Testis (tissue), 3 donors: ENCODE data around the gene KLK15. TPM values are rescaled to one million over a fixed set of nuclear protein-coding genes. Genes with fewer than 3 reads are reported as not detected.

Source experiments
- DNase-seq: peaks from one replicate; pipeline ENCODE4 v3.0.0-alpha.2; 2019
- H3K27ac ChIP-seq, 2 donors: fragments of 200-600 bp; sonication (generic); one replicate each; pipeline ENCODE4 v1.5.1; 2019
- H3K27me3 ChIP-seq: fragments of 200-600 bp; sonication (generic); one replicate; pipeline ENCODE4 v1.5.1; 2019
- H3K36me3 ChIP-seq: fragments of 200-600 bp; sonication (generic); one replicate; pipeline ENCODE4 v1.5.1; 2017; ENCODE audit warnings: low read depth; ENCODE audit errors: missing control alignments
- H3K4me1 ChIP-seq: fragments of 200-600 bp; sonication (generic); one replicate; pipeline ENCODE4 v1.5.1; 2019
- H3K4me3 ChIP-seq, 2 donors: fragments of 200-600 bp; sonication (generic); one replicate each; pipeline ENCODE4 v1.5.1; 2017 to 2019
- H3K9me3 ChIP-seq: fragments of 200-600 bp; sonication (generic); one replicate; pipeline ENCODE4 v1.5.1; 2017
- CTCF ChIP-seq, 3 experiments: fragments of 450-650 bp in 2 of 3; fragments of 200-600 bp in 1 of 3; sonication (generic) in 1 of 3; IDR thresholded peaks; one replicate each; pipeline ENCODE4 v1.5.1; 2016 to 2019; ENCODE audit warnings: antibody characterized with exemption in 3 of 3, mild to moderate bottlenecking in 2 of 3, moderate library complexity in 1 of 3
- POLR2A ChIP-seq: fragments of 450-650 bp; IDR thresholded peaks from one replicate; pipeline ENCODE4 v1.6.1; 2017; ENCODE audit warnings: antibody characterized with exemption, mild to moderate bottlenecking, moderate library complexity
- WGBS, 2 donors: methylation state at CpG; one replicate each; pipeline ENCODE4 v1.1.5; 2018; 5-methylcytosine and 5-hydroxymethylcytosine counted together
- intact Hi-C: fragments of 100-400 bp; cut with DNase I; formaldehyde crosslinking; loops from one replicate; pipeline ENCODE4 v1.15.1; 2023; ENCODE audit warnings: low total_unique reads
- polyA plus RNA-seq: library from polyadenylated mRNA; stranded (reverse); fragments of 350-450 nt; fragmentation: Illumina TruSeq; extraction: RNeasy Lipid Tissue Mini Kit (QIAGEN cat#74804); gene quantifications from one replicate; pipeline ENCODE4 v1.2.3, GENCODE V29; 2014; ENCODE audit warnings: low read depth, low replicate concordance; ENCODE audit not compliant: insufficient read depth
- total RNA-seq, 2 donors: library from RNA; depleted of rRNA; stranded (reverse); fragments of >200 nt; gene quantifications; one replicate each; pipeline ENCODE4 v1.2.3, GENCODE V29; 2016

Gene KLK15
- total and polyA plus RNA-seq, 3 donors from 2014 or later: 5.5 to 9.0 (median 7.4) TPM

GRCh38 chr19:50780753-50781435 is 52.5 kb downstream of the KLK15 start:
- H3K36me3 ChIP-seq: no peaks in the 10 kb centered on the region
- no peaks in the 10 kb centered on the region for H3K4me1 ChIP-seq
- no peak overlapping the region for H3K27ac ChIP-seq
- no peak overlapping the region for H3K4me3 ChIP-seq
- TF ChIP-seq POLR2A (no peak), CTCF (IDR thresholded peaks at IDR 0.05) (no peak)
- DNase-seq: no peak
- H3K27me3 ChIP-seq: no peaks in the 10 kb centered on the region
- no peaks in the 10 kb centered on the region for H3K9me3 ChIP-seq
- intact Hi-C loops: no loop called here
- 60 to 65% methylated on average over 15 to 16 of the region's 16 CpGs for WGBS, 2 donors

GRCh38 chr19:50779504-50780457 is 53.6 kb downstream of the KLK15 start:
- TF ChIP-seq POLR2A: no peak
- TF ChIP-seq CTCF (IDR thresholded peaks at IDR 0.05): no peak
- H3K9me3 ChIP-seq: no peaks in the 10 kb centered on the region
- intact Hi-C loops: no loop called here
- WGBS, 2 donors: 20% methylated on average over 20 to 25 of the region's 25 CpGs
- no peaks in the 10 kb centered on the region for H3K4me1 ChIP-seq
- H3K27ac ChIP-seq: no peak overlapping the region
- no peaks in the 10 kb centered on the region for H3K27me3 ChIP-seq
- no peak for DNase-seq
- H3K4me3 ChIP-seq: no peak overlapping the region
- H3K36me3 ChIP-seq: no peaks in the 10 kb centered on the region

- 40 to 42% methylated on average over 7 of the region's 7 CpGs for WGBS, 2 donors
- intact Hi-C loops: no loop called here
- no peak for TF ChIP-seq CTCF (IDR thresholded peaks at IDR 0.05)
- TF ChIP-seq POLR2A: no peak
- Histone ChIP-seq H3K27me3 (no peaks in the 10 kb centered on the region), H3K4me1 (no peaks in the 10 kb centered on the region), H3K9me3 (no peaks in the 10 kb centered on the region), H3K36me3 (no peaks in the 10 kb centered on the region), H3K4me3 (no peak overlapping the region), H3K27ac (no peak overlapping the region)
- no peak for DNase-seq
Measured at GRCh38 chr19:50778906-50779430, 54.4 kb downstream of the KLK15 start.

GRCh38 chr19:50777830-50778303 is 55.5 kb downstream of the KLK15 start:
- Histone ChIP-seq H3K4me1 (no peaks in the 10 kb centered on the region), H3K27me3 (no peaks in the 10 kb centered on the region), H3K27ac (no peak overlapping the region), H3K9me3 (no peaks in the 10 kb centered on the region), H3K36me3 (no peaks in the 10 kb centered on the region), H3K4me3 (no peak overlapping the region)
- intact Hi-C loops: no loop called here
- no peak for DNase-seq
- no peak for TF ChIP-seq POLR2A
- no peak for TF ChIP-seq CTCF (IDR thresholded peaks at IDR 0.05)
- 1 to 4% methylated on average over 16 to 30 of the region's 30 CpGs for WGBS, 2 donors
